Gastroesophageal sphincter (tissue), 4 donors: ENCODE measurements around the gene MRPS25. TPM values are rescaled to one million over a fixed set of nuclear protein-coding genes. Genes with fewer than 3 reads are reported as not detected.

Source experiments
- ATAC-seq: fragments of 150-250 bp; one replicate; pipeline ENCODE4 v1.9.1; 2016; ENCODE audit warnings: mild to moderate bottlenecking, moderate library complexity
- H3K27ac ChIP-seq, 4 donors: fragments of 200-600 bp; sonication (generic) in 3 of 4; 1 replicate in 3 of 4; 2 replicates in 1 of 4; pipeline ENCODE4 v1.5.1; 2016 to 2019
- H3K27me3 ChIP-seq: fragments of 200-600 bp; sonication (generic); one replicate; pipeline ENCODE4 v1.5.1; 2019
- H3K36me3 ChIP-seq, 2 donors: fragments of 200-600 bp; sonication (generic); one replicate each; pipeline ENCODE4 v1.5.1; 2019; ENCODE audit warnings: control low read depth in 1 of 2
- H3K4me1 ChIP-seq, 3 donors: fragments of 200-600 bp; sonication (generic); 1 replicate in 2 of 3; 2 replicates in 1 of 3; pipeline ENCODE4 v1.5.1; 2016 to 2019; ENCODE audit warnings: control low read depth in 2 of 3
- H3K4me3 ChIP-seq, 2 donors: fragments of 200-600 bp; sonication (generic); one replicate each; pipeline ENCODE4 v1.5.1; 2019; ENCODE audit warnings: mild to moderate bottlenecking in 1 of 2, moderate library complexity in 1 of 2
- H3K9me3 ChIP-seq, 3 donors: fragments of 200-600 bp; sonication (generic); one replicate each; pipeline ENCODE4 v1.5.1; 2017 to 2019; ENCODE audit warnings: control low read depth in 2 of 3
- CTCF ChIP-seq, 4 experiments: fragments of 200-600 bp in 2 of 4; fragments of 450-650 bp in 2 of 4; sonication (generic) in 1 of 4; IDR thresholded peaks; one replicate each; pipeline ENCODE4 v1.5.1; 2017 to 2019; ENCODE audit warnings: antibody characterized with exemption in 4 of 4, mild to moderate bottlenecking in 2 of 4, moderate library complexity in 2 of 4
- EP300 ChIP-seq: sonication (generic); formaldehyde crosslinking; IDR thresholded peaks from one replicate; pipeline ENCODE4 v1.6.1; 2017; ENCODE audit warnings: antibody characterized with exemption, mild to moderate bottlenecking
- POLR2A ChIP-seq, 2 donors: fragments of 450-650 bp; IDR thresholded peaks; one replicate each; pipeline ENCODE4 v1.6.1; 2017; ENCODE audit warnings: antibody characterized with exemption in 2 of 2, mild to moderate bottlenecking in 2 of 2, moderate library complexity in 1 of 2
- POLR2AphosphoS5 ChIP-seq: sonication (generic); formaldehyde crosslinking; IDR thresholded peaks from one replicate; pipeline ENCODE4 v1.6.1; 2017; ENCODE audit warnings: antibody characterized with exemption
- WGBS, 2 donors: methylation state at CpG; one replicate each; pipeline ENCODE4 v1.1.5; 2018; ENCODE audit warnings: low coverage in 1 of 2; 5-methylcytosine and 5-hydroxymethylcytosine counted together
- total RNA-seq, 4 donors: library from RNA; depleted of rRNA; stranded (reverse); fragments of >200 nt; gene quantifications; one replicate each; pipeline ENCODE4 v1.1.0, GENCODE V29; 2016

Gene MRPS25
- total RNA-seq = 10 to 100 TPM; 17.6 to 32.0 (median 27.9) TPM

- peak; percentile 99 for ATAC-seq
- H3K4me3 ChIP-seq = peak within 1 kb of the TSS; percentile 73 to 76
- peaks cover 2 to 24% (median 12%) of the 10 kb centered on the region in 3 donors for H3K4me1 ChIP-seq
- H3K27ac ChIP-seq = peak within 1 kb of the TSS; percentile 41 to 92 (median 84)
- peaks cover 0 to 4% of the 10 kb centered on the region in 2 donors for H3K36me3 ChIP-seq
- H3K9me3 ChIP-seq = no peaks in the 10 kb centered on the region
- WGBS, 2 donors = 0% methylated on average over 3 to 7 of the region's 69 CpGs
- TF ChIP-seq CTCF (IDR thresholded peaks at IDR 0.05) (peak in 1 of 4 experiments; percentile 19), POLR2A (IDR thresholded peaks at IDR 0.05) (peak; percentile 79 to 85), POLR2AphosphoS5 (peak; percentile 91), EP300 (no peak)
- H3K27me3 ChIP-seq = no peaks in the 10 kb centered on the region
Observed at GRCh38 chr3:15064835-15065549, at the start of gene MRPS25. TSS of gene MRPS25 (minus strand) at chr3:15065315. CDS start at chr3:15065194, 121 bp downstream.

GRCh38 chr3:15113884-15114283 is 48.8 kb upstream of the MRPS25 start:
- Histone ChIP-seq H3K27me3 (peaks cover 6% of the 10 kb centered on the region), H3K9me3 (no peaks in the 10 kb centered on the region), H3K4me1 (no peaks in the 10 kb centered on the region), H3K27ac (no peak overlapping the region), H3K36me3 (no peaks in the 10 kb centered on the region), H3K4me3 (no peak overlapping the region)
- ATAC-seq = no peak
- no peak for TF ChIP-seq EP300
- 73 to 75% methylated on average over 2 of the region's 3 CpGs for WGBS, 2 donors

- Histone ChIP-seq H3K36me3 (no peaks in the 10 kb centered on the region), H3K4me1 (no peaks in the 10 kb centered on the region), H3K27ac (no peak overlapping the region), H3K4me3 (no peak overlapping the region), H3K27me3 (peaks cover 2% of the 10 kb centered on the region), H3K9me3 (no peaks in the 10 kb centered on the region)
- no peak for TF ChIP-seq EP300
- no peak for ATAC-seq
- WGBS, 2 donors = 28 to 43% methylated on average over 6 of the region's 6 CpGs
Observed at GRCh38 chr3:15113471-15113870, 48.4 kb upstream of the MRPS25 start.

- Histone ChIP-seq H3K36me3 (no peaks in the 10 kb centered on the region), H3K4me3 (no peak overlapping the region), H3K27ac (no peak overlapping the region), H3K9me3 (no peaks in the 10 kb centered on the region), H3K4me1 (peaks cover 0 to 9% (median 0%) of the 10 kb centered on the region in 3 donors), H3K27me3 (no peaks in the 10 kb centered on the region)
- TF ChIP-seq POLR2A (IDR thresholded peaks at IDR 0.05) (no peak), POLR2AphosphoS5 (no peak), CTCF (IDR thresholded peaks at IDR 0.05) (no peak), EP300 (no peak)
- no peak for ATAC-seq
- WGBS, 2 donors = 77 to 91% methylated on average over 3 of the region's 3 CpGs
Observed at GRCh38 chr3:15112011-15112410, 46.9 kb upstream of the MRPS25 start.

GRCh38 chr3:15110206-15110605 is 45.1 kb upstream of the MRPS25 start:
- TF ChIP-seq POLR2A (IDR thresholded peaks at IDR 0.05) = no peak
- no peak for TF ChIP-seq POLR2AphosphoS5
- no peak for TF ChIP-seq CTCF (IDR thresholded peaks at IDR 0.05)
- no peak for TF ChIP-seq EP300
- Histone ChIP-seq H3K27me3 (no peaks in the 10 kb centered on the region), H3K9me3 (no peaks in the 10 kb centered on the region), H3K4me3 (no peak overlapping the region), H3K36me3 (no peaks in the 10 kb centered on the region), H3K27ac (no peak overlapping the region), H3K4me1 (peaks cover 0 to 9% (median 0%) of the 10 kb centered on the region in 3 donors)
- no peak for ATAC-seq
- 70 to 73% methylated on average over 4 of the region's 4 CpGs for WGBS, 2 donors

- no peak for TF ChIP-seq POLR2AphosphoS5
- TF ChIP-seq EP300 = no peak
- no peaks in the 10 kb centered on the region for H3K36me3 ChIP-seq
- no peak for ATAC-seq
- H3K4me3 ChIP-seq = no peak overlapping the region
- peaks cover 0 to 9% (median 0%) of the 10 kb centered on the region in 3 donors for H3K4me1 ChIP-seq
- H3K27ac ChIP-seq = no peak overlapping the region
- no peaks in the 10 kb centered on the region for H3K9me3 ChIP-seq
- H3K27me3 ChIP-seq = no peaks in the 10 kb centered on the region
- WGBS, 2 donors = 80% methylated on average over 1 of the region's 4 CpGs; no CpG with 5 or more reads in 1 of the 2 donors
Observed at GRCh38 chr3:15108869-15109268, 43.8 kb upstream of the MRPS25 start.
